PC-3 (cell line): ENCODE data around the gene CAPZB.

Experiments
- EZH2 ChIP-seq: fragments of 300-600 bp; sonication (generic); IDR thresholded peaks from one replicate; pipeline ENCODE4 v1.6.1; 2017; ENCODE audit warnings: antibody characterized with exemption, mild to moderate bottlenecking, low read length; ENCODE audit not compliant: unreplicated experiment
- EZH2phosphoT487 ChIP-seq: fragments of 300-600 bp; sonication (generic); IDR thresholded peaks from 2 replicates; pipeline ENCODE4 v1.6.1; 2018; ENCODE audit warnings: mild to moderate bottlenecking, antibody characterized with exemption, low read length, borderline replicate concordance
- TF ChIP-seq, protein P1 (sequence below): fragments of 300-600 bp; sonication (generic); conservative IDR thresholded peaks from 2 replicates; pipeline ENCODE4 v1.5.1; 2017; ENCODE audit warnings: antibody characterized with exemption, low read depth, mild to moderate bottlenecking, low read length

DNA sequence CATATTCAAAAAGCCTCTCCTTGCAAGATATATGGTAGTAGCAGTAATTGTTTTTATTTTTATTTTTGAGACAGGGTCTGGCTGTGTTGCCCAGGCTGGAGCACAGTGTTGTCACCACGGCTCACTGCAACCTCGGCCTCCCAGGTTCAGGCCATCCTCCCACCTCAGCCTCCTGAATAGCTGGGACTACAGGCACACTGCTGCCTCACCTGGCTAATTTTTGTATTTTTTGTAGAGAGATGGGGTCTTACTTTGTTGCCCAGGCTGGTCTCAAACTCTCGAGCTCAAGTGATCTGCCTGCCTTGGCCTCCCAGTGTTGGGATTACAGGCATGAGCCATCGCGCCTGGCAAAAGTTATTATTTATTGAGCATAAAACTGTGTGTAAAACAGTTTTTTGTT lies 134.8 kb downstream of the CAPZB start:
- TF ChIP-seq, protein P1, sequence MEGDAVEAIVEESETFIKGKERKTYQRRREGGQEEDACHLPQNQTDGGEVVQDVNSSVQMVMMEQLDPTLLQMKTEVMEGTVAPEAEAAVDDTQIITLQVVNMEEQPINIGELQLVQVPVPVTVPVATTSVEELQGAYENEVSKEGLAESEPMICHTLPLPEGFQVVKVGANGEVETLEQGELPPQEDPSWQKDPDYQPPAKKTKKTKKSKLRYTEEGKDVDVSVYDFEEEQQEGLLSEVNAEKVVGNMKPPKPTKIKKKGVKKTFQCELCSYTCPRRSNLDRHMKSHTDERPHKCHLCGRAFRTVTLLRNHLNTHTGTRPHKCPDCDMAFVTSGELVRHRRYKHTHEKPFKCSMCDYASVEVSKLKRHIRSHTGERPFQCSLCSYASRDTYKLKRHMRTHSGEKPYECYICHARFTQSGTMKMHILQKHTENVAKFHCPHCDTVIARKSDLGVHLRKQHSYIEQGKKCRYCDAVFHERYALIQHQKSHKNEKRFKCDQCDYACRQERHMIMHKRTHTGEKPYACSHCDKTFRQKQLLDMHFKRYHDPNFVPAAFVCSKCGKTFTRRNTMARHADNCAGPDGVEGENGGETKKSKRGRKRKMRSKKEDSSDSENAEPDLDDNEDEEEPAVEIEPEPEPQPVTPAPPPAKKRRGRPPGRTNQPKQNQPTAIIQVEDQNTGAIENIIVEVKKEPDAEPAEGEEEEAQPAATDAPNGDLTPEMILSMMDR, result no peak
- TF ChIP-seq EZH2 (no peak), EZH2phosphoT487 (no peak)
